Spleen (tissue), 7 donors: ENCODE results near the gene ERMP1.

Source experiments
- CTCF ChIP-seq, 11 experiments: fragments of 200-600 bp in 7 of 11; fragments of 450-650 bp in 4 of 11; sonication (generic) in 4 of 11; IDR thresholded peaks in 8 of 11; conservative IDR thresholded peaks in 3 of 11; 1 replicate in 7 of 11; 2 replicates in 4 of 11; pipeline versions ENCODE4 v1.4.0 to v1.8.0; 2016 to 2021; ENCODE audit warnings: antibody characterized with exemption in 11 of 11, inconsistent platforms in 4 of 11, mild to moderate bottlenecking in 1 of 11
- POLR2A ChIP-seq, 3 donors: fragments of 450-650 bp; IDR thresholded peaks; one replicate each; pipeline ENCODE4 v1.5.1; 2017; ENCODE audit warnings: antibody characterized with exemption in 3 of 3, mild to moderate bottlenecking in 1 of 3
- donor health status: DM: no; HTN: no; CAD: no; lungs with moderate emphysema.
- donor health status: DM: no; HTN: no; CAD: no.
- donor health status: DM: no; HTN: no; CAD: no.

GRCh38 chr9:5805478-5805877, 27.4 kb downstream of the ERMP1 start:
- no peak for TF ChIP-seq POLR2A (IDR thresholded peaks at IDR 0.05)
- TF ChIP-seq CTCF (IDR thresholded peaks at IDR 0.05 in 8 of 11, conservative IDR thresholded peaks at IDR 0.05 in 3 of 11), result no peak
